ENCODE measurements around the gene HCAR2.
"Not testable (repeated sequence)": the region's sequence is repeated elsewhere in the genome, so short reads cannot be mapped to it uniquely, and the experiment has no call there.

DNA sequence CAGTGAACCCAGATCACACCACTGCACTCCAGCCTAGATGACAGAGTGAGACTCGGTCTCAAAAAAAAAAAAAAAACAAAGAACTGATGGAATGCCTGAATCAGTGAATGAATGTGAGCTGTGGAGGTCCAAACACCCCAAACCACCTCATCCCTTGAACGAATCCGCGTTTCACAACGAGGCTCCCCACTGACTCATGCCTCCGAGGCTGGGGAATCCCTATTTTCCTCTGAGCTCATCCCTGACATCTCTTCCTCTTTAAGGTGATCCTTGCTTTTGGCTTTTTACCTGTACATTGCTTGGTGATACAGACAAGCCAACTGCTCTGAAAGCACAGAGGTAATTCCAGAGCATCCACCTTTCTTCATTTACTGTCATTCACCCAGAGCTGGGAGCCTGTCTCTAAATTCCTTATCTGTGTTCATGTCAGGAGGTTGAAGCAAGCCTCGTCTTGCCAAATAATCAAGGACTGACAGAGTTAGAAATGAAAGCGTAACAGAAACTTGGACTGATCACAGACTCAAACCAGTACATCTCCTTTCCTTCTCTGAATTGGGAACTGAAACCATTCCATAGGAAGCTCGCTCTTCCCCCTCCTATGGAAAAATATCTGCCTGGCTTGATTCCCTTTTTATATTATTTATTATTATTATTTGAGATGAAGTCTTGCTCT is 3.0 kb downstream of the HCAR2 start:
- not testable (repeated sequence) for TF ChIP-seq POLR2A (IDR thresholded peaks at IDR 0.05; ENCODE audit: low read length); GATA1 (IDR thresholded peaks at IDR 0.05; ENCODE audit: low read depth, low read length)
